Measurements from ENCODE around the gene ODF2. TPM values are rescaled to one million over a fixed set of nuclear protein-coding genes. Genes with fewer than 3 reads are reported as not detected.

Gene ODF2
- polyA plus RNA-seq, 3 donors = 9.9 to 17.2 (median 15.0) TPM

Other genes with a start within 250 kb of the ODF2 start
- gene GOLGA2, start 180.0 kb upstream of the ODF2 start, polyA plus RNA-seq = 100 to 1,000 TPM in 1 of 3 donors, 10 to 100 TPM in 2; 39.4 to 118 (median 52.6) TPM
- gene SWI5, start 179.7 kb upstream of the ODF2 start, polyA plus RNA-seq = 10 to 100 TPM; 19.4 to 45.3 (median 27.9) TPM
- 10 to 100 TPM in 2 of 3 donors, 1 to 10 TPM in 1; 9.2 to 17.4 (median 10.7) TPM for gene TRUB2, start 133.6 kb upstream of the ODF2 start, polyA plus RNA-seq
- 10 to 100 TPM; 30.6 to 46.2 (median 42.0) TPM for gene COQ4, start 133.2 kb upstream of the ODF2 start, polyA plus RNA-seq
- 10 to 100 TPM; 10.9 to 16.7 (median 13.6) TPM for gene SLC27A4, start 115.5 kb upstream of the ODF2 start, polyA plus RNA-seq
- 10 to 100 TPM; 58.8 to 75.4 (median 60.4) TPM for gene URM1, start 84.6 kb upstream of the ODF2 start, polyA plus RNA-seq
- gene CERCAM, start 35.1 kb upstream of the ODF2 start, polyA plus RNA-seq = 10 to 100 TPM; 13.8 to 59.4 (median 19.8) TPM
- 10 to 100 TPM in 2 of 3 donors, 1 to 10 TPM in 1; 6.9 to 15.9 (median 10.6) TPM for gene GLE1, start 48.7 kb downstream of the ODF2 start, polyA plus RNA-seq
- gene SPTAN1, start 96.6 kb downstream of the ODF2 start, polyA plus RNA-seq = 100 to 1,000 TPM in 2 of 3 donors, 10 to 100 TPM in 1; 41.2 to 147 (median 103) TPM
- 10 to 100 TPM; 15.0 to 30.8 (median 15.7) TPM for gene DYNC2I2, start 200.8 kb downstream of the ODF2 start, polyA plus RNA-seq
- 100 to 1,000 TPM in 2 of 3 donors, 10 to 100 TPM in 1; 85.2 to 179 (median 111) TPM for gene SET, start 233.2 kb downstream of the ODF2 start, polyA plus RNA-seq
- 10 to 100 TPM in 2 of 3 donors, 1 to 10 TPM in 1; 5.9 to 21.4 (median 13.8) TPM for gene PKN3, start 246.5 kb downstream of the ODF2 start, polyA plus RNA-seq

Measured in adipose tissue (tissue), 3 donors.